Measurements from ENCODE around the gene POLD3.

- TF ChIP-seq CTCF (IDR thresholded peaks at IDR 0.05) (no peak), POLR2A (IDR thresholded peaks at IDR 0.05) (no peak)
Measured at GRCh38 chr11:74627381-74627780, 35.0 kb downstream of the POLD3 start.

Data from Peyer's patch (tissue), 4 donors.